Peyer's patch (tissue), 4 donors: ENCODE measurements around the gene CAPNS1.

Source experiments
- POLR2A ChIP-seq, 2 donors: fragments of 450-650 bp; IDR thresholded peaks; one replicate each; pipeline ENCODE4 v1.5.1; 2017; ENCODE audit warnings: antibody characterized with exemption in 2 of 2, mild to moderate bottlenecking in 2 of 2, moderate library complexity in 2 of 2
- TF ChIP-seq, protein P1 (sequence below), 6 experiments: fragments of 450-650 bp in 4 of 6; fragments of 200-600 bp in 2 of 6; sonication (generic) in 1 of 6; IDR thresholded peaks; one replicate each; pipeline ENCODE4 v1.5.1; 2017 to 2019; ENCODE audit warnings: antibody characterized with exemption in 6 of 6, mild to moderate bottlenecking in 3 of 6, moderate library complexity in 1 of 6

GRCh38 chr19:36113425-36113824 is 26.4 kb upstream of the CAPNS1 start:
- no peak for TF ChIP-seq POLR2A (IDR thresholded peaks at IDR 0.05)
- TF ChIP-seq, protein P1, sequence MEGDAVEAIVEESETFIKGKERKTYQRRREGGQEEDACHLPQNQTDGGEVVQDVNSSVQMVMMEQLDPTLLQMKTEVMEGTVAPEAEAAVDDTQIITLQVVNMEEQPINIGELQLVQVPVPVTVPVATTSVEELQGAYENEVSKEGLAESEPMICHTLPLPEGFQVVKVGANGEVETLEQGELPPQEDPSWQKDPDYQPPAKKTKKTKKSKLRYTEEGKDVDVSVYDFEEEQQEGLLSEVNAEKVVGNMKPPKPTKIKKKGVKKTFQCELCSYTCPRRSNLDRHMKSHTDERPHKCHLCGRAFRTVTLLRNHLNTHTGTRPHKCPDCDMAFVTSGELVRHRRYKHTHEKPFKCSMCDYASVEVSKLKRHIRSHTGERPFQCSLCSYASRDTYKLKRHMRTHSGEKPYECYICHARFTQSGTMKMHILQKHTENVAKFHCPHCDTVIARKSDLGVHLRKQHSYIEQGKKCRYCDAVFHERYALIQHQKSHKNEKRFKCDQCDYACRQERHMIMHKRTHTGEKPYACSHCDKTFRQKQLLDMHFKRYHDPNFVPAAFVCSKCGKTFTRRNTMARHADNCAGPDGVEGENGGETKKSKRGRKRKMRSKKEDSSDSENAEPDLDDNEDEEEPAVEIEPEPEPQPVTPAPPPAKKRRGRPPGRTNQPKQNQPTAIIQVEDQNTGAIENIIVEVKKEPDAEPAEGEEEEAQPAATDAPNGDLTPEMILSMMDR (IDR thresholded peaks at IDR 0.05), result no peak
